IPS-20b (cell line): Measurements from ENCODE around the gene LIME1.

ENCODE experiments used
- H3K27ac ChIP-seq: one replicate; pipeline ENCODE4 v1.5.1; 2013; ENCODE audit warnings: low read length
- H3K27me3 ChIP-seq: 2 replicates; pipeline ENCODE4 v1.6.1; 2013; ENCODE audit warnings: mild to moderate bottlenecking, low read length, inconsistent platforms; ENCODE audit not compliant: insufficient read depth
- H3K36me3 ChIP-seq: 2 replicates; pipeline ENCODE4 v1.6.1; 2013; ENCODE audit warnings: low read depth, mild to moderate bottlenecking, inconsistent platforms, low read length, moderate library complexity; ENCODE audit not compliant: insufficient read depth
- H3K4me1 ChIP-seq: 2 replicates; pipeline ENCODE4 v1.6.1; 2013; ENCODE audit warnings: mild to moderate bottlenecking, control low read depth, inconsistent platforms, low read length, moderate library complexity; ENCODE audit not compliant: insufficient read depth
- H3K4me3 ChIP-seq: 2 replicates; pipeline ENCODE4 v1.5.1; 2013; ENCODE audit warnings: mild to moderate bottlenecking, low read length, inconsistent platforms
- H3K9ac ChIP-seq: 2 replicates; pipeline ENCODE4 v1.6.1; 2013; ENCODE audit warnings: low read depth, mild to moderate bottlenecking, inconsistent platforms, low read length, moderate library complexity
- H3K9me3 ChIP-seq: 2 replicates; pipeline ENCODE4 v1.6.1; 2013; ENCODE audit warnings: mild to moderate bottlenecking, low read depth, low read length, inconsistent platforms; ENCODE audit not compliant: insufficient read depth

The LIME1 gene

DNA sequence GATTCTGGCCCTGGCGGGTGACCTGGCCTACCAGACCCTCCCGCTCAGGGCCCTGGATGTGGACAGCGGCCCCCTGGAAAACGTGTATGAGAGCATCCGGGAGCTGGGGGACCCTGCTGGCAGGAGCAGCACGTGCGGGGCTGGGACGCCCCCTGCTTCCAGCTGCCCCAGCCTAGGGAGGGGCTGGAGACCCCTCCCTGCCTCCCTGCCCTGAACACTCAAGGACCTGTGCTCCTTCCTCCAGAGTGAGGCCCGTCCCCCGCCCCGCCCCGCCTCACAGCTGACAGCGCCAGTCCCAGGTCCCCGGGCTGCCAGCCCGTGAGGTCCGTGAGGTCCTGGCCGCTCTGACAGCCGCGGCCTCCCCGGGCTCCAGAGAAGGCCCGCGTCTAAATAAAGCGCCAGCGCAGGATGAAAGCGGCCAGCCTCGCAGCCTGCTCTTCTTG, 2.2 kb downstream of the LIME1 start:
- H3K4me1 ChIP-seq, result no peaks in the 10 kb centered on the region
- H3K27me3 ChIP-seq, result no peaks in the 10 kb centered on the region; the same call in 1 of the 2 replicates
- no peaks in the 10 kb centered on the region for H3K9me3 ChIP-seq
- H3K4me3 ChIP-seq, result peak overlapping the region; percentile 60; the same call in 1 of the 2 replicates
- H3K36me3 ChIP-seq, result peaks cover 23% of the 10 kb centered on the region
- H3K9ac ChIP-seq, result no peak overlapping the region
- no peak overlapping the region for H3K27ac ChIP-seq

GRCh38 chr20:63739130-63740069, 2.9 kb downstream of the LIME1 start, which contains the start of gene SLC2A4RG:
SLC2A4RG (plus strand) TSS chr20:63739776; CDS start chr20:63739913, 137 bp downstream.
- H3K36me3 ChIP-seq, result peaks cover 26% of the 10 kb centered on the region
- H3K27me3 ChIP-seq, result no peaks in the 10 kb centered on the region; the same call in 1 of the 2 replicates
- H3K9me3 ChIP-seq, result no peaks in the 10 kb centered on the region
- no peaks in the 10 kb centered on the region for H3K4me1 ChIP-seq
- no peak within 1 kb of the TSS for H3K27ac ChIP-seq
- H3K4me3 ChIP-seq, result peak within 1 kb of the TSS; percentile 76
- peak within 1 kb of the TSS; percentile 76; the same call in 1 of the 2 replicates for H3K9ac ChIP-seq

DNA sequence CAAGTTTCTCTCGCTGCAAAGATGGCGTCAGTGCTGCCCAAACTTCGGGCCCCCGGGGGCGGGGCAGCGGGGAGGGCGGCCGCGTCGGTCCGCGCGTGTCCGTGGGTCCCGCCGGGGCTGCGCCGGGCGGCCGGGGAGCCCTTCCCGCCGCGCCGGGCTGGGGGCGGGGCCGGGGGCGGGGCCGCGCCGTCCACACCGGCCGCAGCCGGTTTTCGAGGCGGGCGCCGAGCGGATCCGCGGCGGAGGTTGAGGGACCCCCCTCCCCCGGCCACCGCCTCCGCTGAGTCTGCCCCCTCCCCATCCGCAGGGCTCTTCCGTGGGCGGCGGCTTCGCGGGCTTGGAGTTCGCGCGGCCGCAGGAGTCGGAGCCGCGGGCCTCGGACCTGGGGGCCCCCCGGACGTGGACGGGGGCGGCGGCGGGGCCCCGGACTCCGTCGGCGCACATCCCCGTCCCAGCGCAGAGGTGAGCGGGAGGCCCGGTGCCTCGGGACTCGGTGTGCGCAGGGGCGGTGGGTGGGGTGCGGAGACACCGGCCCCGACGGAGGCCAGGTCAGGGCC, 3.7 kb downstream of the LIME1 start:
- no peaks in the 10 kb centered on the region; the same call in 1 of the 2 replicates for H3K27me3 ChIP-seq
- no peak overlapping the region for H3K27ac ChIP-seq
- peak overlapping the region; percentile 76; the same call in 1 of the 2 replicates for H3K9ac ChIP-seq
- no peaks in the 10 kb centered on the region for H3K4me1 ChIP-seq
- peaks cover 23% of the 10 kb centered on the region for H3K36me3 ChIP-seq
- H3K4me3 ChIP-seq, result peak overlapping the region; percentile 76
- no peaks in the 10 kb centered on the region for H3K9me3 ChIP-seq

GRCh38 chr20:63740627-63741353, 4.3 kb downstream of the LIME1 start:
- Histone ChIP-seq H3K4me1 (no peaks in the 10 kb centered on the region), H3K4me3 (peak overlapping the region; percentile 76), H3K9ac (peak overlapping the region; percentile 76; the same call in 1 of the 2 replicates), H3K27ac (no peak overlapping the region), H3K9me3 (no peaks in the 10 kb centered on the region), H3K36me3 (peaks cover 16% of the 10 kb centered on the region), H3K27me3 (no peaks in the 10 kb centered on the region; the same call in 1 of the 2 replicates)

DNA sequence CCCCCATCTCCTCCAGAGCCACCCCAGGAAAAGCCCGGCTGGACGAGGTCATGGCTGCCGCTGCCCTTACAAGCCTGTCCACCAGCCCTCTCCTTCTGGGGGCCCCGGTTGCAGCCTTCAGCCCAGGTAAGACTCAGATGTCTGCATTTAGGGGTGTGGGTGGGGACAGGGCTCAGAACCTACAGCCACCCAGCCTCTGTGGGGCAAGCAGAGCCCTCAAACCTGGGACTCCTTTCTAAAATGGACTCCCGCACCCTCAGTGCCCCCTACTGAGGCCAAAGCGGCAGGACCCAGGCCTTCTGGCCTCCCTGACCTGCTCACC, 4.9 kb downstream of the LIME1 start:
- Histone ChIP-seq H3K4me1 (no peaks in the 10 kb centered on the region), H3K27ac (no peak overlapping the region), H3K9ac (peak overlapping the region; percentile 76), H3K36me3 (peaks cover 14% of the 10 kb centered on the region; the same call in 1 of the 2 replicates), H3K27me3 (no peaks in the 10 kb centered on the region; the same call in 1 of the 2 replicates), H3K4me3 (peak overlapping the region; percentile 76), H3K9me3 (no peaks in the 10 kb centered on the region)

DNA sequence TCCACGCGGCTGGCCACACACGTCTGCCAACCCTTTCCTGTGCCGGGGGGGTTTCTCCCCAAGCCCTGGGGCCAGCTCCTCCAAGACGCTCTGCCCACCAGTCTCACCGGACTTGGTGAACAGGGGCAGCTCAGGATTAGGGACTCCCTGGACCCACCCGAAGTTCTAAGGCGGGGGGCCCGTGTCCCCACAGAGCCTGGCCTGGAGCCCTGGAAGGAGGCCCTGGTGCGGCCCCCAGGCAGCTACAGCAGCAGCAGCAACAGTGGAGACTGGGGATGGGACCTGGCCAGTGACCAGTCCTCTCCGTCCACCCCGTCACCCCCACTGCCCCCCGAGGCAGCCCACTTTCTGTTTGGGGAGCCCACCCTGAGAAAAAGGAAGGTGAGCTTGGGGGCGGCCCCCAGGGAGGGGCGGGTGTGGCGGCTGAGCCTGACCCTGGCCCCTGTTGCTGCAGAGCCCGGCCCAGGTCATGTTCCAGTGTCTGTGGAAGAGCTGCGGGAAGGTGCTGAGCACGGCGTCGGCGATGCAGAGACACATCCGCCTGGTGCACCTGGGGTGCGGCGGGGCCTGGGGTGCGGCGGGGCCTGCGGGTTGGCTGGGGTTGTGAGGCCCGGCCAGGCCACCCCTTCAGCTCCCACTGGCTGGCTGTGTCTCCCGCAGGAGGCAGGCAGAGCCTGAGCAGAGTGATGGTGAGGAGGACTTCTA, 5.4 kb downstream of the LIME1 start:
- no peak overlapping the region for H3K27ac ChIP-seq
- H3K4me1 ChIP-seq, result no peaks in the 10 kb centered on the region
- H3K9ac ChIP-seq, result peak overlapping the region; percentile 76
- no peak overlapping the region; the same call in 1 of the 2 replicates for H3K4me3 ChIP-seq
- H3K9me3 ChIP-seq, result no peaks in the 10 kb centered on the region
- H3K27me3 ChIP-seq, result no peaks in the 10 kb centered on the region; the same call in 1 of the 2 replicates
- H3K36me3 ChIP-seq, result peaks cover 14% of the 10 kb centered on the region; the same call in 1 of the 2 replicates

GRCh38 chr20:63742381-63743024, 6.0 kb downstream of the LIME1 start:
- no peaks in the 10 kb centered on the region for H3K4me1 ChIP-seq
- H3K36me3 ChIP-seq, result peaks cover 14% of the 10 kb centered on the region; the same call in 1 of the 2 replicates
- no peak overlapping the region for H3K9ac ChIP-seq
- no peak overlapping the region for H3K4me3 ChIP-seq
- H3K9me3 ChIP-seq, result no peaks in the 10 kb centered on the region
- no peaks in the 10 kb centered on the region; the same call in 1 of the 2 replicates for H3K27me3 ChIP-seq
- no peak overlapping the region for H3K27ac ChIP-seq

DNA sequence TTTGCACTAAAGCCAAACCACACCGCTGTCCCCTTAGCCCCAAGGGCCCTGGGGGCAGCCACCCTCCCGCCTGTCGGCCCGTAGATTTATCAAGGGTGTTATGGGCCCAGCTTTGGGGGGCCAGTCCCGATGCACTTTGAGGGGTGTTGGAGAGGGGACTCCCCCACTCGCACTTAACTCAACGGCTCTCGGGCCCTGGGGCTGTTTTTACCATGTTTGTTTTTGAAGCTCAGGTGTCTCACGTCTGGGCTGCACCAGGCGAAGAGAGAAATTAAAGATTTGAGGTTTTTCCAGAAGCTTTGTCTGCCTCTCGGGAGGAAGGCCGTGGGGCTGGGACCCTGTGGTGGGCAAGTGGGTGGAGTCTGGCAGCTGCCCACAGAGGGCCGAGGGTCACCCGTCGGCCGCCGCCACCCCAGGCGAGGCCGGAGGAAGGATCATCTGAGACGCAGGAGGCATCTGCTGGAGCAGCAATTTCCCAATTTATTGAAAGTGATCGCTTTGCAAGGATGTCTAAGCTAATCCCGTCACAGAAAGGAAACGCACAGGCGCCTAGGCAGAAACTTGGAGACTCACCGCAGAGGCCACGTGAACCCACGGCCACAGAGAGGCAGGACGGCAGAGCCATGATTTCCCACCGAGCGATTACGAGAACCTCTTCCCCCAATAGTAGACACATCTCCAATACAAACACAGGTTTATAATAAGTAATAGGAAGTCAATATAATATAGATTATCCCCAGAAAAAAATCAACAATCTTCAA, 6.9 kb downstream of the LIME1 start:
- H3K36me3 ChIP-seq, result peaks cover 14% of the 10 kb centered on the region; the same call in 1 of the 2 replicates

DNA sequence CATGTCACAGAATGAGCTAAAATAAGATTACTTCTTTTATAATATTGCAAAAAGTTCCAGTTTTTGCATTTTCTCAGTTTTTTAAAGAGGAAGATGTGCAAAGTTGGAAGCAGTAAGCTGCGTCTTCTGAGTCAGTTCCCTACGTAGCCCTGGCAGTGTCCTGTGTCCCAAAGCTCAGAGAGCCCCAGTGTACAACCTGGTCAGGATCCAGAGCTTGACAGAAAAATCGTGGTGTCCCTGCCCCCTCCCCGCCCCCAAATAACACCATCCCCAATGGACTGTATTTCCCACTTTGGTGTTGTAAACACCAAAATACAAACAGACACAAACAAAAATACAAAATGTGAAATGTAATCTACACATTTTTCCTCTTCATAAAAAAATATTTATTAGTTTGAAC, 7.7 kb downstream of the LIME1 start:
- H3K27ac ChIP-seq, result no peak overlapping the region
- no peaks in the 10 kb centered on the region for H3K9me3 ChIP-seq

More for the DNA sequence above, 6.9 kb downstream of the LIME1 start:
- no peaks in the 10 kb centered on the region; the same call in 1 of the 2 replicates for H3K27me3 ChIP-seq
- H3K4me3 ChIP-seq, result no peak overlapping the region
- no peak overlapping the region for H3K9ac ChIP-seq
- H3K4me1 ChIP-seq, result no peaks in the 10 kb centered on the region
- H3K9me3 ChIP-seq, result no peaks in the 10 kb centered on the region
- no peak overlapping the region for H3K27ac ChIP-seq

More for the DNA sequence above, 7.7 kb downstream of the LIME1 start:
- Histone ChIP-seq H3K27me3 (no peaks in the 10 kb centered on the region), H3K4me1 (no peaks in the 10 kb centered on the region), H3K4me3 (no peak overlapping the region), H3K9ac (no peak overlapping the region), H3K36me3 (peaks cover 14% of the 10 kb centered on the region; the same call in 1 of the 2 replicates)
